DMS79 treated with DMSO at 0.1 percent for 48 hours (cell line): ENCODE results near the gene DHX29.

ENCODE experiments used
- DNase-seq: peaks from one replicate; lab custom pipeline; 2025; lab: John Stamatoyannopoulos, UW

Gene DHX29

DNA sequence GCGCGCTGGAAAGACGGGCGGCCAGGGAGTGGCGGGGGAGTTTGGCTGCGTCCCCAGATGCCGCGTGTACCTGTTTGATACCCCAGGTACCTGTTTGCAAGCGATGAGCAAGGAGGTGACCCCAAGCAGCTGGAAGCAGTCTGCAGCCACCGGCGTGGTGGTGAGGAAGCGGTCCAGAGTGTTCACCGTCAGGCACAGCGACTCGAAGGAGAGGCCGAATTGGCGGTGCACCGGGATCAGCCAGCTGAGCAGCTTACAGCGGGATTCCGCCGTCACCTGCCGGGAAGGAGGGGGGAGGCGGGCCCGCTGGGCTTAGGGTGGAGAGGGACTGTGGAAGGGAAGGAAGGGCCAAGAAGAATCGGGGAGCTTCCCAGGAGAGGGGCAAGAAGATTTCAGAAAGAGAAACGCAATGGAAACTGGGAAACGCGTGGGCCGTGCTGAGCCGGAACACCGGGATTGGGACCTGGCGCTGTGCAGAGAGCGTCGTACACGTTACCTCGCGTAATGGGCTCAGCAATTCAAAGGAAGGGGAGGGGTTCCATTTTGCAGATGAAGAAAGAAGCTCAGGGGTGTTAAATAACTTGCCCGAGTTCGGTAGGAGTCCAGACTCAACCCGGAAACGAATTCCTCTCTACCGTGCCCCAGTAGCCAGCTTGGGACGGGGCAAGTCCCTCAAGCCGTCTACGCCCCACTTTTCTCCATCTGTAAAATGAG lies 75.1 kb downstream of the DHX29 start:
- DNase-seq, result peak; percentile 27

DNA sequence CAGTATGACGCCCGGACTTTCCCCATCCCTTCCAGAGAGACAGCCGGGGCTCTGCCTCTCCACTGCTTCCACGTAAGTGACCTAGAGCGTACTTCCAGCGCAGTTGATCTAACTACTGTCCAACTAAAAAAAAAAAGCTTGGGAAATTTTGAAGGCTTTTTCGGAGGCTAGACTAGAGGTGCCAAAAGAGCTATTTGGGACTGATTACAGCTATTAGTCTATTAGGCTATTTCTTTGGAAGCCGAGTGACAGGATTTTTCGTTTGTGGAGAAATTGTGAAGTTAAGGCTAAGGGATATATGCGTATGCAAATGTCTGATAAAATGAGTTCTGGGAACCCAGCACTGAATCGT lies 75.6 kb downstream of the DHX29 start:
- DNase-seq, result no peak

DNA sequence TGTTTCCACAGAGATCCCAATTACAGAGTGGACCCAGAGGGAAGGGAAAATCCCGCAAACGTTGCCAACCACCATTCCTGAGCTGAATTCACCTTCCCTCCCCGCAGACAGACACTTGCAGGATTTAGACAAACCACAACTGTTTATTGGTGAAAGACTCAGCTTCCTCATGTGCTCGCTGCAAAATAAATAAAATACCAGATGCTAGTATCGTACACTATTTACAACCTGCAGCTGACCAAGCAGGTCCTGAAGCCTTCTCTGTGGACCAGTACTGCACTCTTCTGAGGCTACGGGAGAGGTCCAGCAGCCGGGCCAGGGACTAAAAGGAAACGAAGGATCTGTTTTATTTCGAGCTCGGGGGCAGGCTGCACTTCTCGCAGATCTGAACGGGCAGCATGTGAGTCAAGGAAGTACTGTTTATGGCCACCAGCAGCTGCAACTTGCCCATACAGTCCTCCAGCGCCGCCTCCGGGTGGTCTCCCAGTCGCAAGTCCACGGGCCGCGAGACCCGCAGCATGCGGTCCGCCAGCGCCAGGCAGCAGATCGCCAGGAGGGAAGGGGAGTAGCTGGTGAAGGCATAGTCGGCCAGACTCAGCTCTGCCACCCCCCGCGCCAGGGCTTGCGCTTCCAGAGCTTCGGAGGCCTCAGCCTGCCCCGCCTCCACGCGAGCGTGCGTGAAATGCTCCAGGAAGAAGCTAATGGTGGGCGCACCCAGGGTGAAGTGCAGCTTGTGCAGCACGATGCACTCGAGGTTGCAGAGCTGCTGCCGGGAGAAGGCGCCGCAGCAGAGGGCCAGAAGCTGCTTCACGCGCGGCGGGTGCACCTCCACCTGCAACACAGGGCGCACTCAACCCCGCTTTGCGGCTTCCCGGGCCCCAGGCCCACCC lies 76.2 kb downstream of the DHX29 start:
- DNase-seq, result peak; percentile 19

DNA sequence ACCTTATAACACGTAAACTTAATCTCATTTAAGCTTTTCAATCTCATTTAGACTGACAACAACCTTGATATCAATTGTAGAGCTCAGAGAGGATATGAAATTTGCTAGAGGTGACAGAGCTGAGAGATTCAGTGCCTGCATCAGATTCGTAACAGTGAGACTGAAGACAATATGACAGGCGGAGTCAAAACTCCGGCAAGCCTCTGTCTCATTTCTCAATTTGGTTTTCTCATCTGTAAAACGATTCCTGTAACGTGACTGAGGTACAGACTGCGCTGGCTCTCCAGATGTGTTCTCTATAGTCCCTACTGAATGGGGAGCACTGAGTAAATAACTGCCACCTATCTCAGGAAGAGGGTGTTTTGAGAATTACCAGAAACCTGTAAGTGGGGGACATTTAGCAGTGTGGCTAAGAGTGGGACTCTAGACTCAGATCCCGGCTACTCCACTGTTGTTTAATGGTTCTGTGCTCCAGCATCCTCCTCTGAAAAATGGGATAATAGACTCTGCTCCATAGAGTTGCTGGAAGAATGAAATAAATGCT lies 77.3 kb downstream of the DHX29 start:
- no peak for DNase-seq

DNA sequence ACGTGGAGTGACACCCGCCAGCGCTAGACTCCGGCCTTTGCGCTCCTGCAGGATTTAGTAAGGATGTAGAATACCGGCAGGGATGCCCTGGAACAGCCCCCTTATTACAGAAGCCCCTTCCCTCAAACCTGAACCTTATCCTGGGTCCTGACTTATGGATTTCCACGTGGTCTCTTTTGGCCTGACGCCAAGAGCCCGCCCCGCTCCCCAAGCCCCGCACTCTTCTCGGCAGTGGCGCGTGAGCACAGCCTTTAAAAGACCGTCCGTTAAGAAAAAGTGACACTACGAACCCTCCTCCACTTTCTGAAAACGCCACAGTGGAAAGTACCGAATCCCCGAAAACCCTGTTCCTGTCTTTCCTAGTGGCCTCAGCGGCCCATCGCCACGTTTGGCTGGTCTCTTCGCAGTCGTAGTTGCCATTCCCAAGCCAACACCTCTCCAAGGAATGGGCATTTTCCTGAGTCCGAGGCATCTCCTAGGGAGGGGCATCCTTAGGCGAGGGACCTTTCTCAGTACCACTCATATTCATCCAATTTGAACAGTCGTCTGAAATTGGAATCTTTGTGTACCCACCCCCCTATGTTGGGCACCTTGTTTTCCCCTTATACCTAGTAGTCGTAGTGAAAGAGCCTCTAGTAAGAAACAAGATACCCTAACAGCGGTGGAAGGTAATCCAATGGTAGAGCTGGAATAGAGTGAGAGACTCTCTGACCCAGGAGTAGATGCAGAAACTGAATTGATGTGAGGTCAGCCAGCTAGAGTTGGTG lies 79.6 kb downstream of the DHX29 start:
- DNase-seq, result peak; percentile 6

DNA sequence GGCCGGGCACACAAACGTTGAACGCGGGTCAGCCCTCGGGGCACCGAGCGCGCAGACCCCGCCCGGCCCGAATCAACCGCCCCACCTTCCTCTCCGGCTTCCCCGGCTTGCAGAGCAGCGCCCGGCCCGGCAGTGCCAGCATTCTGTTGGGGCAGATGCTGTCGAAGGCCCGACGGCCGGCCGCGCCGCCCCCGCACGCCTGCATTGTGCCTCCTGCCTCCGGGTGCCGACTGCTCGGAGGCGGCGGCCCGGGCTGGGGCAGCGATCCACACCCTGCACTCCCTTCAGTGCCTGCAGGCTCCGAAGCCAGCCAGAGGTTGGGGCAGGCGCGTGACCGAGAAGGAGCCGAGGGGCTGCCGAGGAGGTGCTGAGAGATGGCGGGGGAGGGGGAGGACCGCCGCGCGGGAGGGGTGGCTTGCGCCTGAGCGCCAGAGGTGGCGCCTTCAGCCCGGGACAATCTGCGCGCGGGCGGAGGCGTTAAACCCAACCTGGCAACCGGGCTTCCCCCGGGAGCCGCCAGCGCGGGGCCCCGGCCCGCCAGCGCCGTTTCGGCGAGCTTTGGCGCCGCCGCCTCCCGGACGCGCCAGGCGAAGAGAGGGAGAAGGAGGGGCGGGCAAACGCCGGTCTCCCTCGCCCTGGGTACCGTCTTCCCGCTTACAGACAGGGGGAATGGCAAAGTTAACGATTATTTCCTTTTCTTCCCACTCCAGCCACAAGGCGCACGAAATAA lies 80.4 kb downstream of the DHX29 start, which contains the start of gene MCIDAS:
Gene MCIDAS (minus strand): TSS at position 382 of the 730 bp plus-strand sequence. CDS start 177 bp downstream, at position 205.
- peak; percentile 18 for DNase-seq

DNA sequence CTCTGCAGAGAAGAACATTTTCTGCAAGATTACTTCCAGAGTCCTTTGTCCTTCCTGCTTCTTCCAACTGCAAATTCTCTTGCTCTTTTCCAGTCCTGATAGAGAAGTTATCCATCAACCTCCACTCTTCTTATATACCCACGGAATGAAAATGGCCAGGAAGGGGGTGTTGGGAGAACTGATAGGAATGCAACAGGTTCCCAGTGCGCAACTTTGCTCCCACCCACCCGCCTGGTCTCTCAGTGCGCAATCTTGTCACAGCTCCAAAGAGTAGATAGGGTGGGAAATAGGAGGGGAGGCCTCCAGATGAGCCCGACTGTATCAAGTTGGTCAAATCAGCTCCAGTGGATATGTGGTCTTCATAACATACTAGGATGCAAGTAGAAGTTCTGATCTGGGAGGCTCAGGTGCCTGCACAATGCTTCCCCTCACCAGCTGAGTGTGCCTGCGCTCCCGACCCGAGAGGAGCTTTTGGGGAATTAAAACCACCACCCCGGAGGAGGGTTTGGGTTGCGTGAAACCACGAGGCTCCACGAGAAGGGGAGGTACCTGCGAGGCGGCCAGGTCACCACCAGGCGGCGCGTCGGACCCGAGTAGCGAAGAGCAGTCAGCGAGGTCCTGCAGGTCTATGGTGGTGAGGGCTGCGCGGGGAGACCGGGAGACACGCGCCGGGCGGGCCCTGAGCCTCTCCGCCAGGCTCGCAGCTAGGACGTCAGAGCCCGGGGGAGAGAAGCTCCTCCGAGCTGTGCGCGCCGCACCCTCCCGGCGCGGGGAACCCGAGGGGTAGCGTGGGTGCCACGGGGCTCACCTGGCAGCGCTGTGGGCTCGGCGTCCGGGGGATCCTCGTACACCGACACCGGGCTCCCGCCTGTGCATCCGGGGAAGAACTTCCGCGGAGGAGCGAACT lies 81.2 kb downstream of the DHX29 start:
- DNase-seq, result peak; percentile 48

DNA sequence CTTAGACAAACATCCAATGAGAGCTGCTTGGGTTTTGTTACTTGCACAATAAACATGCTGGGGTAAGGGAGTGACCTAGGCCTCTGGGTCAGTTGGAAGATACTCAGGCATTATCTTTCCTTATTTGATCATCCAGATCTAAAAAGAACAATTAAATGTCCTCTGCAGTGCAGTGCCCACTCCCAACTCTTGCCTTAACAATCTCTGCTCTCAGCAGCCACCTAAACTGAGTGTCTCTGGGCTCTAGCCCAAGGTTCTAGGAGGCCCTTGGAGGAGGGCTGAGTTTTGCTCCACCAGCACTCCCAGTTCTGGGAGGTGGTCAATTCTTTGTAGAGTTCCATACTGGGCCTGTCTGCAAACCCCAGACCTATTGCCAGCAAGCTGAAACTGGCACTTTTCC lies 82.1 kb downstream of the DHX29 start:
- DNase-seq, result no peak

DNA sequence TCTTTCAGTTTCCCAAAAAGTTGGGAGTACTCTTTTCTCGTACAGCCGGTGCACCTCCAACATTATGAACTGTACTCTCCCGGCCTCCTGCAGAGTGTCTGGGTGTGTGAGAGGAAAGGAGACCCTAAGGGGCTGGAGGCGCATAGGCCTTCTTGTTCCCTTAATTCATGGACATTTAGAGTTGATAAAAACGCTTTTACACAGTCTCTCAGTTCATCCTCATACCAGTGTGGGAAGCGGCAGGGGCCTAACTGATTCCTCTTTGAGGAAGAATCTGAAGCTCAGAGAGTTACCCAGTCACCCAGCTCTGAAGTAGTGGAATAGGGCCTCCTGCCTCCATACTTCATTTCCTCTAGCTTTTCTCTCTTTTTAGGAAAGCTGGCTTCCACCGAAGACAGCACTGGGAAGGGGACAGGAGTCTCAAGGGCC lies 83.7 kb downstream of the DHX29 start:
- DNase-seq, result no peak

DNA sequence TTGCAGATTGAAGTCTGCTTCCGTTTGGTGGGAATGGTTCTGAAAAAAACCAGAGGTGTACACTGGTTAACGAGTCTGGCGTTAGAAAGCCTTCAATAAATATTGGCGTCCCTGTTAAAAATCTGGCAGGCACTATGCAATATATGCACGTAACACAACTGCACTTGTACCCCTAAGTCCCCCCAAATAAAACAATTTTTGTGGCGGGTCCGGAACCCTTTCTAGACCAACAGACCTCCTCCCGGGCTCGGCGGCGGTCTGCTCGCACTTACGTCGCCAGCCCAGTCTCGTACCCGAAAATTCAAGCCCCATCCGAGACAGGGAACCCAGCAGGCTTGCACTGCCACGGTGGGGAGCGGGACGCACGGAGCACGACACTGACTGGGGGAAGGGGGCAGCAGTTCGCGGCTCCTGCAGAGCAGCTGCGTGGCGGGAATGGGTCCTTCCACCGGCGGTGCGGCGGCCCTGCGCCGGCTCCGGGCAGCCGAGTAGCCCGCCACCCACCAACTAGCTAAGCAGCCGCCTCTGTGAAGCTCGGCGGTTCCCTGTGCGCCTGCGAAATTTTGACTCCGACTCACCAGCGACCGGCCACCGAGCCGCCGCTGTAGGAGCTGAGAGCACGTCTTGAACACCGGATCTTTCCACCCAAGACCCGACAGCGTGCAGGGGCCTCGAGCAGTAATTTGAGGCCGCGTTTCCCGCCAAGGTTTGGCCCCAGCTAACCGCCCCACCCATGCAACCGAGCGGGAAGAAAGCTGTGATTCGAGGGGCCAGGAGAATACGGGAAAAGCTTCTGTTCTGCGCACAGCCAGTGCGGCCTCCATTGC lies 84.3 kb downstream of the DHX29 start:
- DNase-seq, result no peak

DNA sequence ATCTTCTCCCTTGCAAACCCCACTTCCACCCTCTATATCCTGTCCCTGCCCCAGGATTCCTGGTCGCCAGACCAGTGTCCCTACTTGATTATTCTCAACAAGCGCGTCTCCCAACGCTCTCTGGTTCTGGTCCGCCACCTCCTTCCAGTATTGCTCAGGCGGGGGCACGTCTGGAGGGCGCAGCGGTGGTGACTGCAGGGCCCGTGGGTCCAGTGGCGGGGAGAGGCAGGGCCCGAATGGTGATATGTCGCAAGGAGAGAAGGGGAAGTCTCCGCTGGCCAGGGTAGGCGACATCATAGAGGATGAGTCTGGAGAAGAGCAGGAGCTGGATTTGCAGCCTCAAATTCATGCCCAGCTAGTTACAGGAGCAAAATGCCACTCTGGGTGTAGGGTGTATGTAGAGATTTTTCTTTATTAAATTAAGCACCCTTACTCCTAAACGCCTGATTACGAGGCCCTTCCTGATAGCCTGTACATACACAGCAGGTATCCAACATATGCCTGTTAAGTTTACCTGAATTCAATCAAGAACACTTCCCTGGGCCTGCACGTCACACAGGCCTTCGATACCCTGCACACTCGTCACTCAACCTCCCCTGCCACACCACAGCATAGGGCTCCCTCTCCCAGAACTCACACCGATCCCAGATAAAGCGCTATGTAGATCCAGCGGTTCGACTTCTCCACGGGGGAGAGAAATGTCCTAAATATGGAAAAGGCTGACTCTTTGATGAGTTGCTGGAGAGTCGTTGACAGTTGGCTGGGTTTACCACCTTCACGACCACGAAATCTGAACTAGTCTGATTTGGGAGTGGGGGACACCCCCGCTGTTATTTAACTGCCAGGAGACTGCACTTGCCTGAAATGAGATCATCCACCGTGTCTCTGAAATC lies 85.2 kb downstream of the DHX29 start:
- DNase-seq, result no peak

DNA sequence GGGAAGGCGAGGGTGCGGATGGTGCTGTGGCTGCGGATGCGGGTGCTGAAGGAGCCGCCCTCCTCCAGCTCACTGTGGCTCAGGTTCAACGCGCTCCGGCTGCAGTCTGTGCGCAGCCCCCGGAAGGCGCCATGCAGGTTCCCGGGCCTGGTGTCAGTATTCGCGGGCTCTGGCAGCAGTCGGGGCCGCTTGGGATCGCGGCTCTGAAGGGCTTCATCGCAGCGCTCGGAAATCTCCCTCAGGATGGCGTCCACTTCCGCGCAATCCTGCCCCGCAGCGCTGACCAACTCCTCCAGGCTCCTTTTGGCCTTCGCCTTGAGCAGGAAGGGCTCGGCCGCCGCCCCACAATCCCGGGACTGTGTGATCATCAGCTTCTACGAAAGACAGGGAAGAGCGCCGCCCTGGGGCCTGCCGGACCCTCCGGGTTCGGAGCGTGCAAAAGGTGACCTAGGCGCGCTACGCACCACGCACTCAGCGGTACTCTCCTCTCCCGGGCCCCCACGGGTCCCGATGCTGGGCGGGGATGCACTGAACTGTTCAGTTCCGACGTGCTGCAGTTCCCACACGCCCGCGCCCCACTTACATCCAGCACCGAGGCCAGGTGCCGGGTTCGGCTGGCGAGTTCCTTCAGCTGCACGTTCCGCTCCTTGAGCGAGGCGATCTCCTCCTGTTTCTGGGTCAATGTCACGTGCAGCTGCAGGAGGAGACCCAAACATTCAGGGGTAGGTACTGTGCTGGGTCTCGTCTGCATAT lies 86.9 kb downstream of the DHX29 start:
- no peak for DNase-seq

DNA sequence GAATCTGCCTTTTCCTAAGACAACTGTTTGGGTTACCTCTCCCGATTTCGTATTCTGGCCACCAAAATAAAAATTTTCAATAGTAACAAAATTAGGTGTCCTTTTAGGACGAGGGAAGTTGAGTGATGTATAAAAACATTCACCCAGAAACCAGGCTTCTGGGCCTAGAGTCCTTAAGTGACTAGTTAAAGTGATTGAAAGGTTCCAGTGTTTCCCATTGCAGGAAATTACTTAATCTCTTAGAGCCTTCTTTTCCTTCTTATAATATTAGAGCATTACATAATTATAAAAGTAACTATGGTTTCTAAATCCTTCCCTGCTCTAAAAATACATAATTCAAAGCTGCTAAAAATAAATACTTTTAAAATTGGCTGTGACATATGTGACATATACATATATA lies 87.7 kb downstream of the DHX29 start:
- DNase-seq, result no peak

DNA sequence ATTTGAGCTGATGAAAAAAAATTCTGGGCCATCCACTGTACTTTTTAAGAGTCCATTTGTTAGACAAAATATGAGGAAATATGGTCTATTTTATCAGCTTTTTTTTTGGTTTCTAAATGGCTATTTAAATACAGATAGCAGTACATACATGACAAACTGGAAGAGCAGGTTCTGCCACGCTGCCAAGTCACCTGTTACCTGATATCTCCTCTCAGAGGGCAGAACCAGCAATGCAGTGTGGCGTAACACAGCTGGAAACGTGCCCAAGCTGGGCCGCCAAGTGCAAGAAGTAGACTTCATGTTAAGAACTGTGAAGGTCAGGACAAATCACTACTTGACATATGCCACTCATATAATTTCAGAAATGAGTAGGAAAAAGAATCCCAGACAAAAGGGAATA lies 88.5 kb downstream of the DHX29 start:
- peak; percentile 77 for DNase-seq

DNA sequence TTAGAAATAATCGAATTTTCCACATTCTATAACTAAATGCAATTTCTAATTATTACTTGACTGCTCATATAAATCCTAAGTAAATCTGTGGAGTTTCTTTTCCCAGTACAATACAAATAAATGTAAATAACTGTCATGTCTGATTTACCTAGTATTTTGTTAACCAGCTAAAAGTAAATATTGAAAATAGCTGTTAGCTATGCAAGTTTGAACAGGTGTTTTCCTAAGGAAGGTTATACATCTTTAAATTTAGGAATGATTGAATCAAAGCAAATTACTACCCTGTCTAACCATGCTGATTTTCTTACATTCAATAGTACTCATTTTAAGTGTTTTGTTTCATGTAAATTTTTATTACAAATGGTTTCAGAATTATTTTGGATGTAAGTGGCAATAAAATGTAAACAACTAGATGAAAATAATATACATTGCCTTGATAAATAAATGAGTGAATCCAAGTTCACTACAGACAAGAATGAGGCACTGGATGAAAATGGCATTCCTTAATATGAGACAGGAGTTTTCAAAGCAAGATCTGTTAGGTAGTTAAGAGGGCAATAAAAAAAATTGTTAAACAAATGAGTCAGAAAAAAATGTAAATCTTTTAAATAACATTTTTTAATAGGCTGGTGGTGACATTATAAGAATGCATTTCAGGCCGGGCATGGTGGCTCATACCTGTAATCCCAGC lies 96.2 kb downstream of the DHX29 start:
- DNase-seq, result no peak
